ENCODE results near the gene POLG2.
"Not testable (repeated sequence)": the region's sequence is repeated elsewhere in the genome, so short reads cannot be mapped to it uniquely, and the experiment has no call there.

POLG2 gene

DNA sequence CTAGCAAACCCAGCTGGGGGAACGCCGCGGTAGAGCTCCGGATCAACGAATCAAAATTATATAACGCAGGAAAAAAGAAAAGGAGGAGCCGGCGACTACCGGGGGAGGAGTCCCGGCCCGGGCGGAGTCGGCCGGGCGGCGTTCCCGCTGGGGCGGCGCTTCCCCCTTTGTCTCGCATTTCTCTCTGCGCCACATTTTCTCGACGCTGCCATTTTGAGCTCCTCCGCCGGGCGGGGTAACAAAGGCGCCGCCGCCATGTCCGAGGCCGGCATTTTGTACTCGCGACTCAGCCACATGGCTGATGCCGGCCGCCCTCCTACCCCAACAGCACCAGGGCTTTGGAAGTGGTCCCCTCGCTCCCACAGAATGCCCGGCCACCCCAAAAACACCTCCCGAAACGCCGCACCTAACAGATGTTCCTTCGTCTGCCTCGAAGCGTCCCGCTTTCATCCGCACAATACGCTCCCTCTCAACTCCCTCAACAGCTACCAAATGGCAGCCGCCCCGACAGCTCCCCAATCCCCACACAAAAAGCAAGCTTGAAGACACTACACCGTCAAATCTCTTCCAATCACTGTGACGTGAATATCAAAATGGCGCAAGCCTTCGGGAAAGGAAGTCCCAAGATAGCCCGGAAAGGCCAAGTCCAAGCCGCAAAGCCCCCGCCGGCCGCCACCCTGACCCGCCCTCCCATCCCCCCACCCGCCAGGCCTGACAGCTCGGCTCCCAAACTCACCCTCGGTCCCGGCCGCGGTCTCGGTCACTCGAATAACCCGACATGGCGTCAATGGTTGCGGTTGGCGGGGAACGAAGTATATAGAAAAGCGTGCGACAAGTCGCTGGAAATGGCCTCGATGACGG lies 8.7 kb upstream of the POLG2 start:
- DNase-seq (ENCODE audit: low read depth in 2 of 2), result peak; percentile 67 to 74

DNA sequence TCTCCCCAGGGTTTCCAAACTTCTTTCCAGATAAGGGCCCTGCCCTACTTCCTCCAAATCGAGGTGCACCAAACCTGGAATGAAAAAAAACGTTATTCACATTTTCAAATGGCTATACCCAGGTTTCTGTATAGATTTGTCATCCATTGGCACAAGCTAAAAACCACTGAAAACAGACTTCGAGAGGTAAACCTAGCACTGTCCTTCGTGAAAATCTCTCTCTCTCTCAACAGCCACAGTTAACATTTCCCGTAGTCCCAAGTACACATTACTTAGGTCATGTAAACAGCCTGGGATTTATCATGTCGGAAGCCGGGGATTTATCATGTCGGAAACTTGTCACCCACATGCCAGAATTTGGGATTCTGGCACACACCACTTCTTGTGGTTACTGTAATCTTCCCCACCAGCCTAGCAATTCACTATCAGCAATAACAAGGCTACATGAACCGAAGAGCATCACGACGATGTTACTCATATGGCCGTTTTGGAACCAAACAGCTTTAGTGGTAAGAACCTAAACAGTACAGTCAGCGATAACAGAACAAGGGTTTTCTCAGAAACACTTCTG lies 8.0 kb upstream of the POLG2 start:
- no peak for DNase-seq (ENCODE audit: low read depth in 2 of 2)

DNA sequence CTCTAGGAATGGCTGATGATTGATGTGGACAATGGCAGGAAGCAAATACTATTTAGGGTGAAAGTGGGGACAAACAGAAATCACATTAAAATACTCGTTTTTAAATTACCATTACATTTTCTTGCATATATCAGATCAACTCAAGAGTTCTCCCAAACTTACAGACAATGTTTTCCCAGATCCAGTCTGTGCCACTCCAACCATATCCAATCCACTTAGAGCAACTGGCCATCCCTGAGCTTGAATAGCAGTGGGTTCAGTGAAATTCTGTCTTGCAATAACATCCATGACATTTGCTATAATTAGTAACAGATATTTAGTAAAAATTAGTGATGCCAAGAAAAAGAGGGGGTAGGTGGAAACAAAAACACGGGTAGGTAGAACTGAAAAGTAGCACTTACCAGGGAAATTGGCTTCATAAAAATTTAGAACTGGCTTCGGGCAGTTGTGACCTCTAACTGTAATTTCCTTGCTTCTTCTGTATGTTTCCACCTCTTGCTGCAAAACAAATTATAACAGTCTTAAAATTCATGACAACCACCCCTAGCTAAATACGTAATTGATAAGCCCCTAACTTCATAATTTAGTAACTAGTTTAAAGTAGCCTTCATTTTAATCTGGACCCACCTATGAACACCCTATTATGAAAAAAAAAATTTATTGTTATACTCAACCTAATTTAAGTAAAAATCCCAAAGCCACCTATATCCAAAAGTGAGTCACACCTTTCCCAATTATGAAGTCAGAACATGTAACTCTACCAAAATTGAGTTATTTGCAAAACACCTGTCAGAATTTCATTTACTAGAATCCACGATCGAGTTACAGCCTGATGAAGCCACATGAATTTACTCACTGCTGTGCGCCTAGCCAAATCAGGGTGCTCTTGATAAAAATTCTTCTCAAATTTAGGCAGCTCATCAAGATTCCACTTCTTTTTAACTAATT lies 7.2 kb upstream of the POLG2 start:
- DNase-seq (ENCODE audit: low read depth in 2 of 2), result no peak

DNA sequence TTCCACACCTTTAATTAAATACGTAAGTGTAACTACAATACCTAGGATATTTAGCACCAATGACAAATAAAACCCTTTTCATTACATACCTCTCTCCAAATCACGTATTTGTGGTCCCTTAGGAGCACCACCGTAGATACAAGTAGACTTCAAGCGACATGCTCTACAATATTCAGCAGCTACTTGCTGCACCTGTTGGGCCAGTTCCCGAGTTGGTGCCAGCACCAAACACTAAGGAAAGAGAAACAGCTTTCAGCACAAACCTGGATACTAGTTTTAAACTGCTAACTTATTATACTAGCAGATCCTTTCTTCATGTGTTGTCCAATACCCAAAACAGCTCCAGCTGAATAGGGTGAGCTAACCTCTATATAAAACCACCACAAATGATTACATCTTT lies 6.5 kb upstream of the POLG2 start:
- no peak for DNase-seq (ENCODE audit: low read depth in 2 of 2)

DNA sequence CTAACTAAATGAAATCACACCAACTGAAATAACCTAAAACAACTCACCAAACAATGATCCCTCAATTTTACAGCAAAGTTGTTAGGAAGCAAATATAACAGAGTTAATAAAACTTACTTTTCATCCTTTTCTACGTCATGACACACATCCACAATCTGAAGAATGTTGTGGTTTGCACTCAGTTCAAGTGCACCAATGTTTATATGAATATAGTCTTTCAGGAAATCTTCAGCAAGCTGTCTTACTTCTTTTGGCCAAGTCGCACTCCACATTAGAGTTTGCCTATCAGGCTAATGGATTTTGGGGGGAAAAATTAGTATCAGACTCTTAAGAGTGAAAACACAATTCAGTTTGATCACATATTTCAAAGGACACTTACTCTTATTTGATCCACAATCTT lies 6.0 kb upstream of the POLG2 start:
- DNase-seq (ENCODE audit: low read depth in 2 of 2), result no peak

DNA sequence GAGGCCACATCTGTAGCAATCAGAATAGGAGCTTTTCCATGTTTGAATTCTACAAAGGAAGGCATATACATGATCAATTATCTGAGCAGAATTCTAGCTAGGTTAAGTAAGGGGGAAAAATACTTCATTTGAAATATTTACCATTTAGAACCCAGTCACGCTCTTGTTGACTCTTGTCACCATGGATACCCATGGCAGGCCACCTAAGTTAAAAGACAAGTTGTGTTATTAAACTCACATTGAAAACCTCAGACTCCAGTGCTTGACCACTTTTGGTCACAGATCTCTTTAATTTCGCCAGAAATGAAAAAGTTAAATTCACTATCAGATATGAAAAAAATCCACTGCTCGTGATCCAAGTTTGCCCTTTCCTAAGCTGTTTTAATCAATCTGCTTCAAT lies 5.2 kb upstream of the POLG2 start:
- no peak for DNase-seq (ENCODE audit: low read depth in 2 of 2)

DNA sequence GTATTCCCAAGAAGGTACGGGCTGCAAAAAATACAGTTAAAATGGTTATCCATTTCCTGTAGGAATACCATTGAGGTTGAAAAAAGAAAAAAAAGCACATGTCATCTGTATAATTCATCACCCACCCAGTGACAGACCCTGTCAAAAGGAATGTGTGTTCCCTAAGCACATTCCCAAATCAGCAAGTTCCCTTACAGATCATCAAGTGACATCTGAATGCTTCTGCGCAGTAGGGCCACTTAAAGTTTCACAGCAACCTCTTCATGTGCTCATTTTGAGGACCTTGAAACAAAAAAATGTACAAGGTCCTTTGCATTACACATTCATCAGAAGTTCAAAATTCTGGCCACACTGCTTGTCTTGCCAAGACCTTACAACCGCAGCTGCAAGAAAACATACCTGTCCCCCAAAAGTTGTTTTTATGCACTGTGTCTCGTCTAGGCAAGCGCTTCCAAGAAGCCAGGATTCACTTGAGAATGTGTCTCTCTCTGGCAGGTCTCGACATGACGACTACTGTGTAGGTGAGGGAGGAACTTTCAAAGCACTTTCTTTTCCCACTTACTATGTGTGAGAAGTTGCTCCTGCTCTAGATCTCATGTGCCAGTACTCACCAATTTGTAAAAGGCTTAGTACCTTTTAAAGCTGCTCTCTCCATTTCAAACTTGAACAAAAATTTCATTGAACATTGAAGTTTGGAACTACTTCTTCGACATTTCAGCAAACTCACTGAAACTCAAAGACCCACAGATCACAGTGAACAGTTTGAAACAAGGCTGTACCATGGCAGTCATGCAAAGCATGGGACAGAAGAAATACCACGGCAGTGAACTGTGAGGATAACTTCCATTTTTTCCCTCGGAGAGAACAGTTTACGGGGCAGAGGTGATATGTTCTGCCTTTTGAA lies 4.3 kb upstream of the POLG2 start:
- no peak for DNase-seq (ENCODE audit: low read depth in 2 of 2)

DNA sequence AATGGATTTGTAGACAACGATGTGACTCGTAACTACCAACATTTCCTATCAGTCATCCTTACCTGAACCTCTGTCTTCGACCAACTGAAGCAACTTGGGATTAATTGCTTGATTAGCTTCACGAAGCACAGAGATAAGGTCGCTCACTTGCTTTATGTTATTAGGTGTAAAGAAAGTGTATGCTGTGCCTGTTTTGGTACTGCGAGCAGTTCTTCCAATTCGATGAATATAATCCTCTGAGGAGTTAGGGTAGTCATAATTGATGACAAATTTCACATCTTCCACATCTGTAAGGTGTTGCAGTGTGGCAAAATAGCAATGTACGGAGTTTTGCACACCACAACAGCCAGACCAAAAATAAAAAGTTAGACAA lies 3.6 kb upstream of the POLG2 start:
- DNase-seq (ENCODE audit: low read depth in 2 of 2), result no peak

DNA sequence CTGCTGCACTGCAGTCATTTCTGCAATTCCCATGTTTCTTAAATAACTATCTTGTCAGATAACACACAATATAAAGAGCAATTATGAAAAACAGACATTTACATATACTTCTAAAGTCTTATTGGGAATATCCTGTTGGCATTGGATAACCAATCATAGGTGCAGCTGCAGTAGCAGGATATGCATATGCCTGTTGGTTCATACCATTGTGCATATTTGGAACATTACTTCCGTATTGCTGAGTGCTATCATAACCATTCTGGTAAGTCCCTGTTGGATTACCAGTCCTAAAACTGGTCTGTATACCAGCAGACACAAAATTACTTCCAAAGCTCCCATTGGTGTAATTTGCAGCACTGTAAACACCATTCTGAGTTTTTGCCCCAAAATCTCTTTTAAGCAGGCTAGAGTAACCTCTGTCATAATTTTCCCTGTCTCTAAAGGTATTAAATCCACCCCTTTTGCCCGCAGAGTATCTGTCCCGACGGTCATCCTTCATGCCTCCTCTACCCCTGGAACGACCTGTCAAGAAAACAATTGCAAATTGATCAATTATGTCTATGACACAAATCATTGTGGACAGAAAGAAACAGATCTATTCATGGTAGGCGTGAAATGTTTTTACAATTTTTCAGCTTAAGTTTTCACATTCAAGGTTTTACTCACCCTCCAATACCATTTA lies 3.1 kb upstream of the POLG2 start:
- no peak for DNase-seq (ENCODE audit: low read depth in 2 of 2)

DNA sequence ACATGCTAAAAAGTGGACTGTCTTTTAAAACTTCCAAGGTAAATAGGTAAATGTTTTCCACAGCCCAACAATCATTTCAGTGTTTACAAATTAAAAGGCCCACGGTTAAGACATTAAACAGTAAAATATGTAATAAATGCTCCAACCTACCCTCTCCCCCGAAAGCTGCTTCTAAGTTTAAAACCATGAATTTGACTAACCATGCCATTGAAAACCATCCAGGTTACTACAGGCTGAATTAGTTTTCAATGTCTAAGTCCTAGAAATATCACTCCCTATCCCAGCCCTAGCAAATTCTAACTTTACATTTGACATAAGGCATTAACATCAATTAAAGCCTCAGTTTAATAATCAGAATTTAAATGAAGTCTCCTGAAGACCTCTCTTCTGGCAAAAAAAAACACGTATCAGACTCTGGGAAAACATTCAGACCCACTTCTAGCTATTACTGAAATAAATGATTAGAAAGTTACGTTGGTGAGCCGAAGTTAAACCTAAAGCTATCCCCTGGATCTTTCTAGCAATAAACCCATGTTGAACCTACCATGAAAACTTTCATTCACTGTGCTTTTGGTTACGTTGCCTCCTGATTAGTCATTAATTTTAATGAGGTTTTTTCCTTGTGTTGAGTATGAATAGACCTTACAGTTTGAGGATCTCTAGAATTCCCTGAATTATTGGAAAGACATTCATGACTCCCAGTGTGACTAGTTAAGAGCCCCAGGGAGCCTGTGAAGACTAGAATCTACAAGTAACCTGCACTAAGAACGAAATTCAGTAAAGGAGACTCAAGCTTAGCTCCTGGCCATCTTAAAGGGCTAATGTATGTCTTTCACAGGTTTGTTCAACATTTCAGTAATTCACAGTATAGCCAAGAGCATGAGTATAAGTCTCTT lies 1.7 kb upstream of the POLG2 start:
- DNase-seq (ENCODE audit: low read depth in 2 of 2), result no peak

DNA sequence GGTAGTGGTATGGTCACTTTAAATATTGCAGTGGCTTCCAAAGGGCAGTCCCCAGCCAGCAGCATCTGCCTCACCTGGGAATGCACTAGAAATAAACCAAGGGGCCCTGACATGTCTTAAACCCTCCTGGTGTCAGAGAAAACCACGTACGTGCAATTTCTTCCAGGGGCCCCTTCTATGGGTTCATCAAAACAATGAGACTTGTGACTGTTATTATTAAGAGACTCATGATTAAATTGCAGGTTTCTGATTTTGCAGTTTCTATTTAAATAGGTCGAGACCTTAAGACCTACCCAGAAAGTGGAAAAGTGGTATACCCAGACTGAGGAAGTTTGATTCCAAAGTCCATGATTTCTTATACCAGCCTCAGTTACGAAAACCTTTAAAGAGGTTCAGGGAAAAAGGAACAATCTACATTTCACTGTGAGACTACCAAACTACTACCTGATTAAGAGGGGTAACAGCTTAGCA lies 746 bp upstream of the POLG2 start:
- no peak for DNase-seq (ENCODE audit: low read depth in 2 of 2)

DNA sequence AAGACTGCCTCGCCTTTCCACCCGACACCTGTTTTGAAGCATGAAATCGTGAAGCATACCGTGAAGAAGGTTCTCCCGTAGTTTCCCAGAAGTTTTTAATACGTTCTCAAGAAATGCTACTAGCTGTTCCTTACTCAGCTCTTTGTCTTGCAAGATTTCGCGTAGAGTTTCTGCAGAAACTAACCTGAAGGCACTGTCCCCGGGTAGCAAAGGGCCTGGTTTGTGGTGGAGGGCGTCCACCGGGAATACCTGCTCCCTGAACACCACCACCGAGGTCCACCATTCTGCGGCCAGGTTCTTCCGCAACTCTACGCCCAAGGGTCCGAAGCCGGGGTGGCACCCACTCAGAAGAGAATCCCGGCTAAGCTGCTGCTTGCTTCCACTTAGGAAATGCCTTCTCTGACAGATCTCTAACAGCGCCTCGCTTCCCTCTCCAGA lies 487 bp downstream of the POLG2 start:
- DNase-seq (ENCODE audit: low read depth in 2 of 2), result no peak

DNA sequence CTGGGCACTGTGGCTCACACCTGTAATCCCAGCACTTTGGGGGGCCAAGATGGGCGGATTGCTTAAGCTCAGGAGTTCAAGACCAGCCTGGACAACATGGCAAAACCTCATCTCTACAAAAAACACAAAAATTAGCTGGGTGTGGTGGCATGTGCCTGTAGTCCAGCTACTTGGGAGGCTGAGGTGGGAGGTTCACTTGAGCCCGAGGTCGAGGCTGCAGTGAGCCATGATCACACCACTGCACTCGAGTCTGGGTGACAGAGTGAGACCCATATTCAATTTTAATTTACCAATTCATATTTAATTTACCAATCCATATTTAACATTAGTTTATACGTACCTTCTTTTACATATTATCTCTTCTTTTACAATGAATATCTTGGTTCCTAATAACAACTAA lies 1.6 kb downstream of the POLG2 start:
- not testable (repeated sequence) for DNase-seq (ENCODE audit: low read depth in 2 of 2)

DNA sequence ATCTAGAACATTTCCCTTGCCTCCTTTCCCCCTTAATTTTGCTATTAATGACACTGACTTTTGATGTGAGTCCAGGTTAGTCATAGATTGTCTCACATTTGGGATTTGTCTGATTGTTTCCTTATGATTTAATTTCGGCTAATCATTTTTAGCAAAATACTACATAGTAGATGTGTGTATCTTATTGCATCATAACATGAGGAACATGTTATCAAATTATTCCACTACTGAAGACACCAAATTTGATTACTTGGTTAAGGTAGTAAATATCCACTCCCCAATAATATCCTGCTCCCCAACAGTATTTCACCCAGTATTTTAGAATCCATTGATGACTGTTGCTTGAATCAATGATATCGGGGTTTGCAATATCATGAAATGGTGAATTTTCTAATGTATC lies 2.7 kb downstream of the POLG2 start:
- DNase-seq (ENCODE audit: low read depth in 2 of 2), result no peak

DNA sequence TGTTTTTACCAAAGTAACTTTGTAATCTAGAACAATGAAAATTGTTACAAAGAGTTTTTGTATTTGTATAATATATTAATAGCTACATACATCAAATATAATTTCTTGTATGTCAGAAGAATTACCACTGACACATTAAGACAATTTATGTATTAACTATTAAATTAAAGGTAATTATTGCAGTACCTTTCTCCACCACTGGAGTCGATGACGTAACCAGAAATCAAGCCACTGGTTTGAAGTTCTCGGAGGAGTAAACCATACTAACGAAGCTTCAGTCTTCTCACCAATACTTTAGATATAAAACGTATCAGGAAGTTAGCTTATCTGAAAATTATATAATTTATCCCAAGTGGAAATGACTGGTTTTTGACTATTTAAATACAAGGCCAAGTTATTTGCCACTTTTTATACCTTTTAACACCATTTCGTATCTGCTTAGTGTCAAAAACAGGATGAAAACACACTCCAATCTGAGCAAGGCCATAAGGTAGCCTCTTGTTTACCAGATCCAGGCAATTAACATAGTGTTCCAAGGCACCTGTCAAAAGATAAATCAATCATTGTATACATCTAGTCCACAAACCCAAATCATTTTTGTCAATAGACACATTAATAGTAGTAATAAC lies 4.3 kb downstream of the POLG2 start:
- no peak for DNase-seq (ENCODE audit: low read depth in 2 of 2)

DNA sequence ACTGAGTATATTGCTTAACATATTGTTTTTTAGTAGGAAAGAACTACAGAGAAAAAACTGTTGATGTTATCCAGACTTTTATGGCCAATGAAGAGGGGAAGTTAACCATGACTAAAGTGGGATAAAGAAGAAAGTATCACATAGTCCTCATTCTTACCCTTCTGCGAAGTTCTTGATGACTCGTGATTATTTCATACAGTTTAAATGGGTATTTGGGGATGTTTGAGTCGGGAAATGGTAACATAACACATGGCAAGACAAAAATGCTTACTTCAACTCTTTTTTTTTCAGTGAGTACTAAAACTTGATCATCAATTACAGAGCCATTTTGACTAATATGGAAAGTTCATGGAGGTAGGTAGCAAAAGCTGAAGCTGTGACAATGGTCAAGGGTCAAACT lies 4.9 kb downstream of the POLG2 start:
- DNase-seq (ENCODE audit: low read depth in 2 of 2), result no peak

DNA sequence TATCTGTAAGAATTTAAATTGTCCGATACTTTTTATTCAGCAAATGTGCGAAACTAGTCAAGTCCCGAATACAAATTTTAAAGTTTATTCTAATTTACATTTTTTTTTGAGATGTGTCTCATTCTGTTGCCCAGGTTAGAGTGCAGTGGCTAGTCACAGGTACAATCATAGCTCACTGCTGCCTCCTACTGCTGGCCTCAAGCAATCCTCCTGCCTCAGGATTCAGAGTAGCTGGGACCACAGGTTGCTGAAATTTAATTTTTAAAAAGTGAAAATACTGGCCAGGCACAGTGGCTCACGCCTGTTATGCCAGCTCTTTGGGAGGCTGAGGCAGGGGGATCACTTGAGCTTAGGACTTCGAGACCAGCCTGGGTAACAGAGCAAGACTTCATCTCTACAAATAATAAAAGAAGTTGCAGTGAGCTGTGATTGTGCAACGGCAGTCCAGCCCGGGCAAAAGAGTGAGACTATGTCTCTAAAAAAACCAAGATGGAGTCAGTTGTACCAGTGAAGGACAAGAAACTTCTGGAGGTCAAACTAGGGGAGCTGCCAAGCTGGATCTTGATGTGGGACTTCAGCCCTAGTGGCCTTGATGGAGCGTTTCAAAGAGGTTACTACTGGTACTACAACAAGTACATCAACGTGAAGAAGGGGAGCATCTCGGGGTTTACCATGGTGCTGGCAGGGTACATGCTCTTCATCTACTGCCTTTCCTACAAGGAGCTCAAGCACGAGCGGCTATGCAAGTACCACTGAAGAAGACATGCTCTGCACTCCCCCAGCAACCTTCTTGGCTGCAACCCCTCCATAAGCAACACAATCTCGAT lies 5.6 kb downstream of the POLG2 start:
- peak in 1 of 2 experiments; percentile 28 for DNase-seq (ENCODE audit: low read depth in 2 of 2)

DNA sequence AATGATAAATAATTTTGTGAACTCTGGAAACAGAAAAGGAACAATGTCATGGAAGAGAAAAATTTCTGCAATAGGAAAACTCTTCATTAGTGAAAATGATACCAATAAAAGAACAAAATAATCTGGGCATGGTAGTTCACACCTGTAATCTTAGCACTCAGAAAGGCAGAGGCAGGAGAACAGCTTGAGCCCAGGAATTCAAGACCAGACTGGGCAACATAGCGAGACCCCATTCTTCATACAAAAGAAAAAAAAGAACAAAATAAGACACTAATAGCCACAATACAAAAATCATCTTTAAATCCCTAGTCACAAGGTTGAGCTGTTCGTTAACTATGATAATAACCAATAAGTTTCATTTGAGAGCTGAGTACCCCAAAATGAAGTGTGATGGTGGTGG lies 8.6 kb downstream of the POLG2 start:
- DNase-seq (ENCODE audit: low read depth in 2 of 2), result no peak

Measured in stimulated activated CD4-positive, alpha-beta T cell treated with anti-CD3 and anti-CD28 coated beads, Interleukin-12 subunit alpha, Interleukin-12 subunit beta, amount 100 ng/mL, for 24 hours (primary cell).